ENCODE data around the gene TRIM54. TPM values are rescaled to one million over a fixed set of nuclear protein-coding genes. Genes with fewer than 3 reads are reported as not detected.
A peak's percentile ranks its signal among the peaks of the same experiment; 100 is the strongest.

The TRIM54 gene
- total RNA-seq, 2 donors from 2014 or later: 97.2 to 136 TPM

GRCh38 chr2:27322301-27322765 is 40.1 kb downstream of the TRIM54 start:
- H3K27me3 ChIP-seq: no peaks in the 10 kb centered on the region
- peak overlapping the region; percentile 92 to 97 for H3K27ac ChIP-seq
- no peaks in the 10 kb centered on the region for H3K9me3 ChIP-seq
- DNase-seq (ENCODE audit: low spot score): no peak
- peaks cover 0 to 31% of the 10 kb centered on the region in 2 donors for H3K4me1 ChIP-seq
- peaks cover 13% of the 10 kb centered on the region for H3K36me3 ChIP-seq
- TF ChIP-seq CTCF (IDR thresholded peaks at IDR 0.05): no peak
- peak overlapping the region; percentile 55 to 73 for H3K4me3 ChIP-seq

DNA sequence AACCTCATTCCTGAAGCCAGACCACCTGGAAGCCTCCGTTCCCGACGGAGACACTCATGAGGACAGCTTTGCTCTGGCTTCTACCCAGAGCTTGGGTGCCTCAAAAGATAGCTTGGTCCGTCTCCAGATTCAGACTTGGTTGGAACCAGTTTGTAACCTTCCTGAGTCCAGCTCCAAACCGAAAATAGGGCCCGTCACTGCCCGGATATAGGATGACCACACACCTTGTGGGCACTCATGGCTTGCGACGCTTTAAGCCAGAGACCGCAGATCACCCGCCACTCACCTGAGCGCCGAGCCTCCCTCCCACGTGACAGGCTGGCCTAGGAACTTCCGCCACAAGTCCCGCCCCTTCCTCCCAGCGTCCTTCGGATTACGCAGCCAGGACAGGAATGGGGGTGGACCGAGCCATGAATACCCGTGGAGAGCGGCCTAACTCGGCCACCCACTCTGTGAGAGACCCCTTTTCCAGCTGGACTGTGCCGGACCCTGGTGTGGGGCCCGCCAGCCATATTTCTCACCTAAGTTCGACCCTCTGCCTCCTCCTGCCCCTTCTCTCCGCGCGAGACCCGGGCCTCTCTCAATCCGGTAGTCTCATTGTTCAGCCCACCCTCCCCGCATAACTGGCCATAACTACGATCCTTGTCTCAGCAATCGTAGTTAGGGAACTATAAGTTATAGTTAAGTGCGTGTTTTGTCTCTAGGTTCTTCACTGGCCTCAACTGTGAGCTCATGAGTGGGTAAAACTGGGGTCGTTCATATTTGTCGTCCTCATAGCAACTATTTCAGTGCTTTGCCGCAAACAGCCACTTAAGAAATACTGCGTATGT is 40.8 kb downstream of the TRIM54 start, which contains the start of gene MPV17:
MPV17 (minus strand) TSS at position 332 of the 830 bp plus-strand sequence. CDS start 580 bp downstream, outside the sequence.
- peaks cover 20% of the 10 kb centered on the region for H3K36me3 ChIP-seq
- peak; percentile 93 for DNase-seq (ENCODE audit: low spot score)
- no peak for TF ChIP-seq CTCF (IDR thresholded peaks at IDR 0.05)
- H3K27ac ChIP-seq: peak within 1 kb of the TSS; percentile 92 to 97
- H3K27me3 ChIP-seq: no peaks in the 10 kb centered on the region
- H3K4me1 ChIP-seq: peaks cover 0 to 31% of the 10 kb centered on the region in 2 donors
- peak within 1 kb of the TSS; percentile 55 to 73 for H3K4me3 ChIP-seq
- no peaks in the 10 kb centered on the region for H3K9me3 ChIP-seq

DNA sequence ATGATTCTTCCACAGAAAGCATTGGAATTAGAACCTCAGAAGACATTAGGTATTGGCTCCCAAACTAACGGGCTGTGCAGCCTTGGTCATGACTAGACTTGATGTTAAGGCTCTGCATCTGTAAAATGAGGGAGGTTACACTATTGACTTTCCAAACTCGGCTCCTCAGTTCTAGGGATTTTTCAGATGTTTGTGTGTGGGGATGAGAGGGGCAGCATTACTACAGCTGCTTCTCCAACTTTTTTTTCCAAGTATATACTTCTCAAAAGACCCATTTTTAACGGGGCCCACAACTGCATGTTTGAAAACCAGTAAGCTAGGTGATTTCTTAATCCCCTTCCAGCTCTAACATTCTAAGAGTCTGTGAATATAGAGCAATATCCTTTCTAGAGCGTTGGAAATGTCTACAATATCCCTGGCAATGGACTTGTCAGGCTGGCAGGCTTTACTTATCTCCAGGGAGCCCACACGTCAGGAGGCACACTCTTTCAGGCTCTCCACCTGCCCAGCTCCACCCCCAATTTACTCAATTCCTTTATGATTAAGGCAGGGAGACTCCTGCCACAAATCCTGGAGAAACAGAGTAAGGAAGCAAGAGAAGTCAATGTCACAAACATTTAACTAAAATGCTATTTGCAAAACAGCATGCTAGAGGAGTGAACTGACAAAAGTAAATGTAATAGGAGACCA is 41.5 kb downstream of the TRIM54 start:
- TF ChIP-seq CTCF (IDR thresholded peaks at IDR 0.05): no peak

DNA sequence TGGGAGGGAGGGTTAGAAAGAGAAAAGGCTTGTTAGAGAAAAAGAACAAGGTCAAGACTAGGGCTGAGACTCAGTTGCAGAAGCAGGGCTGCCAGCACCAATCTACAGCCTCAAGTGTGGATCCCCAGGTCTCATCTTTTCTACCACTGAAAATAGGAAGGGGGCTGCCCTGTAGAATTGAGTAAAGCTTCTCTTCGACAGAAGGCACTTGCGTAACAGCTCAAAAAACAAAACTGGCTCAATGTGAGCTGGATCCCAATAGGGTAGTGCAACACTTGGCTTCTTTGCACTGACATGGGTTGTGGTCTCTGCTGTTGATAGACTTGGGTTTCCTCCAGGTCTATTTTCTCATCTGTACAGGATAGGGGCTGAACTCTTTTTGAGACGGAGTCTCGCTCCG is 42.5 kb downstream of the TRIM54 start:
- no peak overlapping the region for H3K4me3 ChIP-seq
- peaks cover 0 to 31% of the 10 kb centered on the region in 2 donors for H3K4me1 ChIP-seq
- no peak overlapping the region for H3K27ac ChIP-seq
- DNase-seq (ENCODE audit: low spot score): no peak
- H3K36me3 ChIP-seq: peaks cover 37% of the 10 kb centered on the region
- no peaks in the 10 kb centered on the region for H3K27me3 ChIP-seq
- TF ChIP-seq CTCF (IDR thresholded peaks at IDR 0.05): no peak
- H3K9me3 ChIP-seq: no peaks in the 10 kb centered on the region

More for the DNA sequence above, 41.5 kb downstream of the TRIM54 start:
- H3K36me3 ChIP-seq: peaks cover 27% of the 10 kb centered on the region
- no peaks in the 10 kb centered on the region for H3K9me3 ChIP-seq
- no peak for DNase-seq (ENCODE audit: low spot score)
- peak overlapping the region; percentile 55 to 73 for H3K4me3 ChIP-seq
- peak overlapping the region; percentile 92 to 97 for H3K27ac ChIP-seq
- no peaks in the 10 kb centered on the region for H3K27me3 ChIP-seq
- H3K4me1 ChIP-seq: peaks cover 0 to 31% of the 10 kb centered on the region in 2 donors

DNA sequence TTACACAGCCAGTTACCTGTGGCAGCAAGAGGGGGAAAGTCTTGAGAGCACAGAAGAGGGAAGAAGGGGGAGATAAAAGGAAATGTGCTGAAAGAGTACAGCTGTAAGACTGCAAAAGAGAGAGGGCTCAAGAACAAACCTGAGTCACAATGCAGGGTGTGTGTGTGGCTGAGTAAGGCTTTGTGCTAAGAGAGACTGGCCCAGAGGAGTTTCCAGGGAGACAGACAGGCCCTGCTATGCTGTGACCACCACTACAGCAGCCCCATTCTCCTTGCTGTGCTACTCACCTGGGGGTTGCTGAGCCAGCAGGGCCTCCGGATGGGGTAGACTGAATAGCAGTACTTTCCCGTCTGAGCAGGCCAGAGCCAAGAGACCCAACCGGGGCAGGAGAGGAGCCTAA is 53.1 kb downstream of the TRIM54 start:
- no peaks in the 10 kb centered on the region for H3K4me1 ChIP-seq
- H3K27ac ChIP-seq: no peak overlapping the region
- peaks cover 83% of the 10 kb centered on the region for H3K36me3 ChIP-seq
- no peak for DNase-seq (ENCODE audit: low spot score)
- H3K9me3 ChIP-seq: no peaks in the 10 kb centered on the region
- H3K27me3 ChIP-seq: no peaks in the 10 kb centered on the region
- TF ChIP-seq CTCF (IDR thresholded peaks at IDR 0.05): no peak
- no peak overlapping the region for H3K4me3 ChIP-seq
